Astrocyte (in vitro differentiated cells and primary cell): ENCODE data around the gene PTPRM.

Experiments
- EZH2 ChIP-seq: IDR thresholded peaks from 2 replicates; pipeline ENCODE4 v1.6.1; 2012; ENCODE audit warnings: mild to moderate bottlenecking, low read length, inconsistent platforms; ENCODE audit not compliant: insufficient read depth
- TF ChIP-seq, protein P1 (sequence below): IDR thresholded peaks from 2 replicates; pipeline ENCODE4 v1.5.1; 2011; ENCODE audit warnings: low read depth, mild to moderate bottlenecking, inconsistent platforms, low read length, moderate library complexity; ENCODE audit not compliant: insufficient read depth

DNA sequence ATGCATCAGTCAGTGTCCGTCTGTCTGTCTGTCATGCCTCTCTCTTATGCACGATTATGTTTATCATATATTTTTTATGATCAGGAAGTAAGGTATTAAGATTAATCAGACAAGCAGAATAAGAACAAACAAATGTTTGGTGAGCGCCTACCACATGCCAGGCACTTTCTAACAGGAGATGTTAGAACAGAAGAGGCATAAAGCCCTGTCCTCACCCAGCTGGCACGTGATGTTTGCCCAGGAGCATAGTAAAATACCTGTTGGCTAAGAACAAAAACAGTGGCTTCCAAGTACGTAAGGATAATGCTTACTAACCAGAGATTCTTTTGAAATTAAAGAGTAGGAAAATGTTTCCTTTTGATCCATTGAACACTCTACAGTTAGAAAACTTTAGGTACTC lies 661.9 kb downstream of the PTPRM start:
- TF ChIP-seq, protein P1, sequence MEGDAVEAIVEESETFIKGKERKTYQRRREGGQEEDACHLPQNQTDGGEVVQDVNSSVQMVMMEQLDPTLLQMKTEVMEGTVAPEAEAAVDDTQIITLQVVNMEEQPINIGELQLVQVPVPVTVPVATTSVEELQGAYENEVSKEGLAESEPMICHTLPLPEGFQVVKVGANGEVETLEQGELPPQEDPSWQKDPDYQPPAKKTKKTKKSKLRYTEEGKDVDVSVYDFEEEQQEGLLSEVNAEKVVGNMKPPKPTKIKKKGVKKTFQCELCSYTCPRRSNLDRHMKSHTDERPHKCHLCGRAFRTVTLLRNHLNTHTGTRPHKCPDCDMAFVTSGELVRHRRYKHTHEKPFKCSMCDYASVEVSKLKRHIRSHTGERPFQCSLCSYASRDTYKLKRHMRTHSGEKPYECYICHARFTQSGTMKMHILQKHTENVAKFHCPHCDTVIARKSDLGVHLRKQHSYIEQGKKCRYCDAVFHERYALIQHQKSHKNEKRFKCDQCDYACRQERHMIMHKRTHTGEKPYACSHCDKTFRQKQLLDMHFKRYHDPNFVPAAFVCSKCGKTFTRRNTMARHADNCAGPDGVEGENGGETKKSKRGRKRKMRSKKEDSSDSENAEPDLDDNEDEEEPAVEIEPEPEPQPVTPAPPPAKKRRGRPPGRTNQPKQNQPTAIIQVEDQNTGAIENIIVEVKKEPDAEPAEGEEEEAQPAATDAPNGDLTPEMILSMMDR = no peak
- TF ChIP-seq EZH2 = no peak
